ENCODE measurements around the gene DOCK3.
"Not testable (repeated sequence)": the region's sequence is repeated elsewhere in the genome, so short reads cannot be mapped to it uniquely, and the experiment has no call there.

The DOCK3 gene

GRCh38 chr3:50688602-50689001 lies 13.9 kb downstream of the DOCK3 start:
- DNase-seq = not testable (repeated sequence)

- DNase-seq = no peak
Observed at GRCh38 chr3:50689558-50689957, 14.8 kb downstream of the DOCK3 start.

- DNase-seq = no peak
Observed at GRCh38 chr3:50695031-50695430, 20.3 kb downstream of the DOCK3 start.

GRCh38 chr3:50696276-50696675 lies 21.5 kb downstream of the DOCK3 start:
- DNase-seq = no peak

GRCh38 chr3:50698269-50698668 lies 23.5 kb downstream of the DOCK3 start:
- no peak for DNase-seq

- DNase-seq = no peak
Observed at GRCh38 chr3:50708620-50709019, 33.9 kb downstream of the DOCK3 start.

GRCh38 chr3:50714946-50715345 lies 40.2 kb downstream of the DOCK3 start:
- no peak for DNase-seq

- DNase-seq = no peak
Observed at GRCh38 chr3:50724831-50725230, 50.1 kb downstream of the DOCK3 start.

- DNase-seq = no peak
Observed at GRCh38 chr3:50734985-50735384, 60.3 kb downstream of the DOCK3 start.

- no peak for DNase-seq
Observed at GRCh38 chr3:50737193-50737905, 62.6 kb downstream of the DOCK3 start.

GRCh38 chr3:50737906-50738598 lies 63.3 kb downstream of the DOCK3 start:
- DNase-seq = no peak

GRCh38 chr3:50743643-50744042 lies 68.9 kb downstream of the DOCK3 start:
- DNase-seq = no peak

- no peak for DNase-seq
Observed at GRCh38 chr3:50749822-50750221, 75.1 kb downstream of the DOCK3 start.

GRCh38 chr3:50759015-50759414 lies 84.3 kb downstream of the DOCK3 start:
- no peak for DNase-seq

GRCh38 chr3:50777680-50778079 lies 103.0 kb downstream of the DOCK3 start:
- no peak for DNase-seq

- DNase-seq = not testable (repeated sequence)
Observed at GRCh38 chr3:50781766-50782165, 107.0 kb downstream of the DOCK3 start.

- DNase-seq = no peak
Observed at GRCh38 chr3:50786631-50787030, 111.9 kb downstream of the DOCK3 start.

GRCh38 chr3:50790894-50791293 lies 116.2 kb downstream of the DOCK3 start:
- not testable (repeated sequence) for DNase-seq

- DNase-seq = no peak
Observed at GRCh38 chr3:50792568-50792967, 117.8 kb downstream of the DOCK3 start.

GRCh38 chr3:50803805-50804204 lies 129.1 kb downstream of the DOCK3 start:
- DNase-seq = not testable (repeated sequence)

GRCh38 chr3:50804376-50804775 lies 129.6 kb downstream of the DOCK3 start:
- not testable (repeated sequence) for DNase-seq

GRCh38 chr3:50805321-50805720 lies 130.6 kb downstream of the DOCK3 start:
- no peak for DNase-seq

- DNase-seq = no peak
Observed at GRCh38 chr3:50806031-50806430, 131.3 kb downstream of the DOCK3 start.

GRCh38 chr3:50806806-50807205 lies 132.1 kb downstream of the DOCK3 start:
- DNase-seq = no peak

- DNase-seq = no peak
Observed at GRCh38 chr3:50807266-50807665, 132.5 kb downstream of the DOCK3 start.
